ENCODE measurements around the gene HK3.

The HK3 gene

DNA sequence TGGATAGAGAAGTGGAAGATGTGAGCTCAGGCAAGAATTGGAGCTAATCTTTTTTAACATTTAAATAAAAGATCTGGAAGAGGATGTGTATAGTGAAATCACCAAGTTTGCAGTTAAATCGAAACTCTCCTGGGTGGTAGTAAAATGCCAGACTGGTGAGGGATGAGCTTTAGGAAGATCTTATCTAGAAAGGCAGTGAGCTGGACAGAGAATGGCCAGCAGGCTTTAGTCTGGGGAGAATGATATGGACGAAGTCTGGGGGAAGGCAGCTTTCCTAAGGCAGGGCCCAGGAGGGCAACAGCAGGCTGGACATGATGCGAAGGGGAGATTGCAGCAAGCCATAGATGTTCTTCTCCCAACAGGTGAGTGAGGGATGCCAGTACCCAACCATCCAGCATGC is 63.2 kb downstream of the HK3 start:
- no peaks in the 10 kb centered on the region for H4K20me1 ChIP-seq (ENCODE audit: insufficient read depth, low read length)
- no peaks in the 10 kb centered on the region for H3K4me1 ChIP-seq (ENCODE audit: insufficient read depth, low read length, severe bottlenecking)

DNA sequence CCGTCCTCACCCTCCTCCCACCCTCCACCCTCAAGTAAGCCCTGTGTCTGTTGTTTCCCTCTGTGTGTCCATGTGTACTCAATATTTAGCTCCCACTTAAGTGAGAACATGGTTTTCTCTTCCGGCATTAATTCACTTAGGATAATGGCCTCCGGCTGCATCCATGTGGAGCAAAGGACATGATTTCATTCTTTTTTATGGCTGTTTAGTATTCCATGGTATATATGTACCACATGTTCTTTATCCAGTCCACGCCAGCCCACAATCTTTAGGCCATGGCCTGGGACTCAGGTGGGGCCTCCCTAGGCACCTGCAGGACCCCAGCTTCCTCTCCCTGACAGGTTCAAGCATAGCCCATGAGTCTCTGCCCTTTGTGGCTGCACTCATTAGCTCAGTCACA is 65.9 kb downstream of the HK3 start:
- Histone ChIP-seq H3K27me3 (ENCODE audit: insufficient read depth, low read length) (no peaks in the 10 kb centered on the region; the same call in 1 of the 2 replicates), H3K9ac (ENCODE audit: low read length) (no peak overlapping the region), H3K4me1 (ENCODE audit: insufficient read depth, low read length, severe bottlenecking) (no peaks in the 10 kb centered on the region), H3F3A (ENCODE audit: insufficient read depth, low read length) (no peaks in the 10 kb centered on the region), H3K27ac (ENCODE audit: low read depth, low read length, poor library complexity, severe bottlenecking) (no peak overlapping the region), H3K9me2 (ENCODE audit: low read depth, low read length) (no peaks in the 10 kb centered on the region), H3K9me3 (ENCODE audit: low read length) (no peaks in the 10 kb centered on the region), H3K36me3 (ENCODE audit: insufficient read depth, low read length) (no peaks in the 10 kb centered on the region), H4K20me1 (ENCODE audit: insufficient read depth, low read length) (no peaks in the 10 kb centered on the region), H3K4me2 (ENCODE audit: low read length) (no peak overlapping the region), H2AFZ (ENCODE audit: low read length) (no peak overlapping the region), H3K79me2 (ENCODE audit: insufficient read depth, low read length) (no peaks in the 10 kb centered on the region), H3K4me3 (ENCODE audit: low read depth, low read length, poor library complexity, severe bottlenecking) (no peak overlapping the region)
- TF ChIP-seq EZH2 (IDR thresholded peaks at IDR 0.05; ENCODE audit: borderline replicate concordance, low read length): no peak
- TF ChIP-seq, protein P1, sequence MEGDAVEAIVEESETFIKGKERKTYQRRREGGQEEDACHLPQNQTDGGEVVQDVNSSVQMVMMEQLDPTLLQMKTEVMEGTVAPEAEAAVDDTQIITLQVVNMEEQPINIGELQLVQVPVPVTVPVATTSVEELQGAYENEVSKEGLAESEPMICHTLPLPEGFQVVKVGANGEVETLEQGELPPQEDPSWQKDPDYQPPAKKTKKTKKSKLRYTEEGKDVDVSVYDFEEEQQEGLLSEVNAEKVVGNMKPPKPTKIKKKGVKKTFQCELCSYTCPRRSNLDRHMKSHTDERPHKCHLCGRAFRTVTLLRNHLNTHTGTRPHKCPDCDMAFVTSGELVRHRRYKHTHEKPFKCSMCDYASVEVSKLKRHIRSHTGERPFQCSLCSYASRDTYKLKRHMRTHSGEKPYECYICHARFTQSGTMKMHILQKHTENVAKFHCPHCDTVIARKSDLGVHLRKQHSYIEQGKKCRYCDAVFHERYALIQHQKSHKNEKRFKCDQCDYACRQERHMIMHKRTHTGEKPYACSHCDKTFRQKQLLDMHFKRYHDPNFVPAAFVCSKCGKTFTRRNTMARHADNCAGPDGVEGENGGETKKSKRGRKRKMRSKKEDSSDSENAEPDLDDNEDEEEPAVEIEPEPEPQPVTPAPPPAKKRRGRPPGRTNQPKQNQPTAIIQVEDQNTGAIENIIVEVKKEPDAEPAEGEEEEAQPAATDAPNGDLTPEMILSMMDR (IDR thresholded peaks at IDR 0.05; ENCODE audit: low read length): no peak

More for the DNA sequence above, 63.2 kb downstream of the HK3 start:
- Histone ChIP-seq H3K4me2 (ENCODE audit: low read length) (no peak overlapping the region), H3K4me3 (ENCODE audit: low read depth, low read length, poor library complexity, severe bottlenecking) (no peak overlapping the region), H2AFZ (ENCODE audit: low read length) (no peak overlapping the region), H3K27me3 (ENCODE audit: insufficient read depth, low read length) (peaks cover 3% of the 10 kb centered on the region; the same call in 1 of the 2 replicates), H3K79me2 (ENCODE audit: insufficient read depth, low read length) (no peaks in the 10 kb centered on the region), H3K9me2 (ENCODE audit: low read depth, low read length) (no peaks in the 10 kb centered on the region), H3F3A (ENCODE audit: insufficient read depth, low read length) (no peaks in the 10 kb centered on the region), H3K9ac (ENCODE audit: low read length) (no peak overlapping the region), H3K36me3 (ENCODE audit: insufficient read depth, low read length) (no peaks in the 10 kb centered on the region), H3K27ac (ENCODE audit: low read depth, low read length, poor library complexity, severe bottlenecking) (no peak overlapping the region), H3K9me3 (ENCODE audit: low read length) (no peaks in the 10 kb centered on the region)
- no peak for TF ChIP-seq EZH2 (IDR thresholded peaks at IDR 0.05; ENCODE audit: borderline replicate concordance, low read length)
- TF ChIP-seq, protein P1 (IDR thresholded peaks at IDR 0.05; ENCODE audit: low read length): no peak

- no peak overlapping the region for H3K9ac ChIP-seq (ENCODE audit: low read length)
Observed at GRCh38 chr5:176832162-176832561, 67.0 kb downstream of the HK3 start.

More at GRCh38 chr5:176832162-176832561, 67.0 kb downstream of the HK3 start:
- Histone ChIP-seq H3K4me2 (ENCODE audit: low read length) (no peak overlapping the region), H4K20me1 (ENCODE audit: insufficient read depth, low read length) (no peaks in the 10 kb centered on the region), H3K4me3 (ENCODE audit: low read depth, low read length, poor library complexity, severe bottlenecking) (no peak overlapping the region), H3K79me2 (ENCODE audit: insufficient read depth, low read length) (no peaks in the 10 kb centered on the region), H3F3A (ENCODE audit: insufficient read depth, low read length) (no peaks in the 10 kb centered on the region), H3K9me2 (ENCODE audit: low read depth, low read length) (no peaks in the 10 kb centered on the region), H3K27ac (ENCODE audit: low read depth, low read length, poor library complexity, severe bottlenecking) (no peak overlapping the region), H3K36me3 (ENCODE audit: insufficient read depth, low read length) (no peaks in the 10 kb centered on the region), H2AFZ (ENCODE audit: low read length) (no peak overlapping the region), H3K27me3 (ENCODE audit: insufficient read depth, low read length) (no peaks in the 10 kb centered on the region), H3K4me1 (ENCODE audit: insufficient read depth, low read length, severe bottlenecking) (no peaks in the 10 kb centered on the region), H3K9me3 (ENCODE audit: low read length) (no peaks in the 10 kb centered on the region)
- TF ChIP-seq, protein P1 (IDR thresholded peaks at IDR 0.05; ENCODE audit: low read length): no peak
- no peak for TF ChIP-seq EZH2 (IDR thresholded peaks at IDR 0.05; ENCODE audit: borderline replicate concordance, low read length)

Measured in OCI-LY1 (cell line).